Stomach (tissue), 9 donors: Measurements from ENCODE around the gene ELMOD1. TPM values are rescaled to one million over a fixed set of nuclear protein-coding genes. Genes with fewer than 3 reads are reported as not detected.

Experiments used
- DNase-seq, 2 donors: peaks; one replicate each; pipeline versions ENCODE4 v3.0.0 to v3.0.0-alpha.2; 2013 to 2019
- H3K27ac ChIP-seq, 5 donors: fragments of 200-600 bp in 4 of 5; sonication (generic) in 4 of 5; one replicate each; pipeline ENCODE4 v1.5.1; 2013 to 2019; ENCODE audit warnings: mild to moderate bottlenecking in 1 of 5, moderate library complexity in 1 of 5
- H3K27me3 ChIP-seq, 3 donors: fragments of 200-600 bp; sonication (generic); one replicate each; pipeline ENCODE4 v1.5.1; 2017 to 2019; ENCODE audit warnings: mixed run types in 1 of 3
- H3K36me3 ChIP-seq, 4 donors: fragments of 200-600 bp; sonication (generic); 1 replicate in 3 of 4; 2 replicates in 1 of 4; pipeline ENCODE4 v1.5.1; 2016 to 2019
- H3K4me1 ChIP-seq, 4 donors: fragments of 200-600 bp; sonication (generic); one replicate each; pipeline ENCODE4 v1.5.1; 2016 to 2019
- H3K4me3 ChIP-seq, 4 donors: fragments of 200-600 bp; sonication (generic) in 3 of 4; one replicate each; pipeline ENCODE4 v1.5.1; 2016 to 2019; ENCODE audit warnings: mild to moderate bottlenecking in 1 of 4
- H3K9me3 ChIP-seq, 4 donors: fragments of 200-600 bp; sonication (generic); one replicate each; pipeline ENCODE4 v1.5.1; 2016 to 2019
- EP300 ChIP-seq: sonication (generic); formaldehyde crosslinking; IDR thresholded peaks from one replicate; pipeline ENCODE4 v1.6.1; 2017; ENCODE audit warnings: antibody characterized with exemption
- POLR2A ChIP-seq, 4 donors: fragments of 450-650 bp; IDR thresholded peaks; one replicate each; pipeline ENCODE4 v1.6.1; 2016; ENCODE audit warnings: antibody characterized with exemption in 4 of 4, control low read depth in 2 of 4, mild to moderate bottlenecking in 1 of 4, moderate library complexity in 1 of 4
- POLR2AphosphoS5 ChIP-seq, 3 donors: sonication (generic); formaldehyde crosslinking; IDR thresholded peaks; one replicate each; pipeline ENCODE4 v1.6.1; 2016; ENCODE audit warnings: antibody characterized with exemption in 3 of 3
- WGBS, 5 donors: extraction: QIAGEN DNeasy Blood & Tissue Kit in 3 of 5; methylation state at CpG; one replicate each; pipeline versions ENCODE4 v1.1.5 to v1.1.7; 2013 to 2018; 5-methylcytosine and 5-hydroxymethylcytosine counted together
- intact Hi-C: fragments of 100-400 bp; cut with DNase I; formaldehyde crosslinking; loops from one replicate; pipeline ENCODE4 v1.15.1; 2023; ENCODE audit warnings: low total_unique reads
- polyA plus RNA-seq, 3 donors: library from polyadenylated mRNA; stranded (reverse); fragments of 200-250 nt; gene quantifications; one replicate each; pipeline ENCODE4 v1.2.3, GENCODE V29; 2013
- total RNA-seq, 5 donors: library from RNA; depleted of rRNA; stranded (reverse); fragments of >200 nt; gene quantifications; one replicate each; pipeline versions ENCODE4 v1.1.0 to v1.2.3, GENCODE V29; 2014 to 2016
- TF ChIP-seq, protein P1 (sequence below), 7 experiments: fragments of 450-650 bp in 4 of 7; fragments of 200-600 bp in 3 of 7; sonication (generic) in 3 of 7; IDR thresholded peaks; one replicate each; pipeline ENCODE4 v1.5.1; 2016 to 2019; ENCODE audit warnings: antibody characterized with exemption in 7 of 7, control low read depth in 2 of 7, mild to moderate bottlenecking in 1 of 7
- donor health status: healthy with polysubstance abuse.
- donor health status: Bipolar disorder and iron deficiency.
- donor health status: healthy.

ELMOD1 gene
- total and polyA plus RNA-seq, 8 donors, result 0.15 to 1.1 (median 0.31) TPM; not detected in 5

GRCh38 chr11:107621081-107621480 is 30.1 kb downstream of the ELMOD1 start:
- intact Hi-C loops, result no loop called here
- 52 to 63% (median 60%) methylated on average over 1 of the region's 1 CpG for WGBS, 5 donors
- no peaks in the 10 kb centered on the region for H3K4me1 ChIP-seq
- TF ChIP-seq POLR2AphosphoS5 (IDR thresholded peaks at IDR 0.05) (no peak), POLR2A (IDR thresholded peaks at IDR 0.05) (no peak), EP300 (no peak)
- TF ChIP-seq, protein P1, sequence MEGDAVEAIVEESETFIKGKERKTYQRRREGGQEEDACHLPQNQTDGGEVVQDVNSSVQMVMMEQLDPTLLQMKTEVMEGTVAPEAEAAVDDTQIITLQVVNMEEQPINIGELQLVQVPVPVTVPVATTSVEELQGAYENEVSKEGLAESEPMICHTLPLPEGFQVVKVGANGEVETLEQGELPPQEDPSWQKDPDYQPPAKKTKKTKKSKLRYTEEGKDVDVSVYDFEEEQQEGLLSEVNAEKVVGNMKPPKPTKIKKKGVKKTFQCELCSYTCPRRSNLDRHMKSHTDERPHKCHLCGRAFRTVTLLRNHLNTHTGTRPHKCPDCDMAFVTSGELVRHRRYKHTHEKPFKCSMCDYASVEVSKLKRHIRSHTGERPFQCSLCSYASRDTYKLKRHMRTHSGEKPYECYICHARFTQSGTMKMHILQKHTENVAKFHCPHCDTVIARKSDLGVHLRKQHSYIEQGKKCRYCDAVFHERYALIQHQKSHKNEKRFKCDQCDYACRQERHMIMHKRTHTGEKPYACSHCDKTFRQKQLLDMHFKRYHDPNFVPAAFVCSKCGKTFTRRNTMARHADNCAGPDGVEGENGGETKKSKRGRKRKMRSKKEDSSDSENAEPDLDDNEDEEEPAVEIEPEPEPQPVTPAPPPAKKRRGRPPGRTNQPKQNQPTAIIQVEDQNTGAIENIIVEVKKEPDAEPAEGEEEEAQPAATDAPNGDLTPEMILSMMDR (IDR thresholded peaks at IDR 0.05), result no peak
- no peak for DNase-seq
- H3K27ac ChIP-seq, result no peak overlapping the region
- peaks cover 0 to 7% (median 0%) of the 10 kb centered on the region in 3 donors for H3K27me3 ChIP-seq
- H3K9me3 ChIP-seq, result no peaks in the 10 kb centered on the region
- H3K4me3 ChIP-seq, result no peak overlapping the region
- no peaks in the 10 kb centered on the region for H3K36me3 ChIP-seq

- H3K4me1 ChIP-seq, result no peaks in the 10 kb centered on the region
- DNase-seq, result no peak
- 60 to 79% (median 68%) methylated on average over 7 of the region's 7 CpGs for WGBS, 5 donors
These were observed 32.2 kb downstream of the ELMOD1 start for GRCh38 chr11:107623183-107623582.

GRCh38 chr11:107624983-107625684 is 34.2 kb downstream of the ELMOD1 start:
- Histone ChIP-seq H3K27ac (no peak overlapping the region), H3K27me3 (peaks cover 0 to 24% (median 0%) of the 10 kb centered on the region in 3 donors), H3K4me1 (no peaks in the 10 kb centered on the region), H3K36me3 (no peaks in the 10 kb centered on the region), H3K4me3 (no peak overlapping the region), H3K9me3 (no peaks in the 10 kb centered on the region)
- no peak for TF ChIP-seq POLR2A (IDR thresholded peaks at IDR 0.05)
- TF ChIP-seq POLR2AphosphoS5 (IDR thresholded peaks at IDR 0.05), result no peak
- TF ChIP-seq EP300, result no peak
- TF ChIP-seq, protein P1 (IDR thresholded peaks at IDR 0.05), result no peak
- intact Hi-C loops, result no loop called here
- WGBS, 5 donors, result 44 to 52% (median 49%) methylated on average over 10 of the region's 10 CpGs
- DNase-seq, result no peak

More at GRCh38 chr11:107623183-107623582, 32.2 kb downstream of the ELMOD1 start:
- H3K27ac ChIP-seq, result no peak overlapping the region
- peaks cover 0 to 13% (median 0%) of the 10 kb centered on the region in 3 donors for H3K27me3 ChIP-seq
- no peaks in the 10 kb centered on the region for H3K9me3 ChIP-seq
- no peak for TF ChIP-seq POLR2AphosphoS5 (IDR thresholded peaks at IDR 0.05)
- TF ChIP-seq EP300, result no peak
- no peak overlapping the region for H3K4me3 ChIP-seq
- intact Hi-C loops, result no loop called here
- no peaks in the 10 kb centered on the region for H3K36me3 ChIP-seq

DNA sequence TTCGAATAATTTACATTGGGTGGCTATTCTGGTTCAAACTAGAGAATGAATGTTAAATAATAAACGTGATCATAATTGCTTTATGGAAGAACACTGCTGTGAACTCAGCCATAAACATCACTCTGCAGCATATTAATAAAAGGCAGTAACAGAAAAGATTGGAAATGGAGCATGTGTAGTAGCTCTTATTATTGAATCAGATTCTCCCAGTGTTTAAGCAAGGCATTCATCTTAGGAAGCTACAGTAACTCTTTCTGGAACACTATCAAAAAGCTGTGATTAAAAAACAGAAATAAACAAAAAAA is 34.7 kb downstream of the ELMOD1 start:
- Histone ChIP-seq H3K4me1 (no peaks in the 10 kb centered on the region), H3K36me3 (no peaks in the 10 kb centered on the region), H3K27ac (no peak overlapping the region), H3K9me3 (no peaks in the 10 kb centered on the region), H3K4me3 (no peak overlapping the region), H3K27me3 (peaks cover 0 to 29% (median 0%) of the 10 kb centered on the region in 3 donors)
- WGBS, 5 donors, result 25 to 35% (median 29%) methylated on average over 2 of the region's 2 CpGs
- intact Hi-C loops, result no loop called here
- TF ChIP-seq EP300, result no peak
- TF ChIP-seq POLR2AphosphoS5 (IDR thresholded peaks at IDR 0.05), result no peak
- no peak for DNase-seq

GRCh38 chr11:107631043-107631442 is 40.1 kb downstream of the ELMOD1 start:
- H3K9me3 ChIP-seq, result no peaks in the 10 kb centered on the region
- no peak for TF ChIP-seq POLR2A (IDR thresholded peaks at IDR 0.05)
- no peak for TF ChIP-seq POLR2AphosphoS5 (IDR thresholded peaks at IDR 0.05)
- TF ChIP-seq, protein P1 (IDR thresholded peaks at IDR 0.05), result no peak
- TF ChIP-seq EP300, result no peak
- no peak overlapping the region for H3K27ac ChIP-seq
- no peak overlapping the region for H3K4me3 ChIP-seq
- 66 to 82% (median 72%) methylated on average over 2 of the region's 2 CpGs for WGBS, 5 donors
- H3K36me3 ChIP-seq, result no peaks in the 10 kb centered on the region
- no peak for DNase-seq
- H3K27me3 ChIP-seq, result peaks cover 0 to 39% (median 0%) of the 10 kb centered on the region in 3 donors
- intact Hi-C loops, result no loop called here
- no peaks in the 10 kb centered on the region for H3K4me1 ChIP-seq
